ENCODE measurements around the gene KIAA0825.
A peak's percentile ranks its signal among the peaks of the same experiment; 100 is the strongest.

The KIAA0825 gene

DNA sequence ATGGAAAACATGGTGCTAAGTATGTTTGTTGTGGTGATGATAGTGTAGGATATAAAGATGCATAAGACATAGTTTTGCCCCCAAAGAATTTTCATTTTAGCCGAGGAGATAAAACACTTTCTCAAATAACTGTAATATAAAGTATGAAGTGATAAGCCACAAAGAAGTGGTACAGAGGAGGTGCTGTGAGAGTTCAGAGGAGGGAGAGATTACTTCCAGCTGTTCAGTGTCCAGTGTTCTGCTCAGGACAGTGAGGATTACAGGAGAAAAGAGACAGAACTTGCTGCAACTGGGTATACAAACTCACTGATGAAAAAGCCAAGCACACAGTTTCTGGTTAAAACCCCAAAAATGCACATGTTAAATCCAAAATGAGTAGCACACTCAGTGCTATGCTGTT is 309.3 kb downstream of the KIAA0825 start:
- DNase-seq, result no peak

- no peak for DNase-seq
These were observed 310.0 kb downstream of the KIAA0825 start for GRCh38 chr5:94308442-94308841.

GRCh38 chr5:94304146-94304545 is 314.3 kb downstream of the KIAA0825 start:
- no peak for DNase-seq

- DNase-seq, result no peak
These were observed 329.5 kb downstream of the KIAA0825 start for GRCh38 chr5:94288937-94289336.

DNA sequence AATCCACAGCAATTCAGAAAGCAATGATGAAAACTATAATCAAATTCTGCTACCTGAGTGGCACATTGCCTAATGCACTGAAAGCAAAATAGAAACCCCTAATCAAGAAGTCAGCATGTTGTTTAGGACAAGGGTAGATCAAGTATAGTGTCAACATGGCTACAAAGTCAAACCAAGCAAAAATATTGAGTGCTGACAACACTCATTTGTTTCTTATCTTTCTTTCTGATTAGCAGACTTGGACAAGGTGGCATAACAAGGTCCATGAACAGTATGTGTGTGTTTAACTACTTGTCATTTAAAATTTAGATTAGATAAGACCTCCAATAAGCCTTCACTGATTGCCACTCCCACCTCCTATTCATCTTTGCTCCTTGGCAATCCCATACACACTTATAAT is 332.4 kb downstream of the KIAA0825 start:
- DNase-seq, result no peak

GRCh38 chr5:94283093-94283492 is 335.3 kb downstream of the KIAA0825 start:
- no peak for DNase-seq

DNA sequence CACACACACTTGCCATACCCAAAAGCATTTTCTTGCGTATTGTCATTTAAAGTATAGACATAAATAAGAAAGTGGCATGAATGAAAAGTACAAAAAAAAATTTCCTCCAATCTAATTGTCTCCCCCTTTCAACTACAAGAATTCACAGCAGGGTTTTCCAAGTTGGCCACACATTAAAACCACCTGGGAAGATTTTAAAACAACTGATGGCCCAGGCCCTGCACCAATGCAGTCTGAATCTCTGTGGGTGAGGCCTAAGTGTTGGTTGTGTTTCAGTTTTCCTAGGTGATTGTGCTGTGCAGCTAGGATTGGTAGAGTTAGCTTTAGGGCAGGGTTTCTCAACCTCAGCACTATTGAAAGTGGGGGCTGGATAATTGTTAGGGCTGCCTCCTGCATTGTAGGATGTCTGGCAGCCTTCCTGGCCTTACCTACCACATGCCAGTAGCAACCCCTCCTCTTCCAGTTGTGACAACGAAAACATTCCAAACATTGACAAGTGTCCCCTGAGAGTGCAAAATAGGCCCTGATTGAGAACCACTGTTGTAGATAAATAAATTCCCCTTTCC is 337.1 kb downstream of the KIAA0825 start:
- DNase-seq, result no peak

DNA sequence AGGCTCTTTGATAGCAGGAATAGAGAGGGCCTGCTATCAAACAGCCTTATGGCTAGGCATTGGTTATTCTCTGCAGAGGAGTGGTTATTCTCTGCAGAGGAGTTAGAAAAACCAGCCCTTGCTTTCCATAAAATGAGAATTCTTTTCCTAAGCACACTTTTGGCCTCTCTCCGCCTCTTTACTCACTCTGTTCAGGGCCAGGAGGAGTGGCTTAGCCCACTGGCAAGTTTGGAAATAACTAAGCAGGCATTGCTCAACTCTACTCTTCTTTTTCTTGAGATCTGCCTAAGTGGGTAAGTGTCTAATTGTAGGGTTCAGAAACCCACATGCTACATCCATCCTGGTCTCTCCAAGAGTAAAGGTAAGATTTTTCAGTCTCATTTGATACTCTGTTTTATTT is 341.7 kb downstream of the KIAA0825 start:
- DNase-seq, result no peak

GRCh38 chr5:94276048-94276447 is 342.4 kb downstream of the KIAA0825 start:
- DNase-seq, result no peak

DNA sequence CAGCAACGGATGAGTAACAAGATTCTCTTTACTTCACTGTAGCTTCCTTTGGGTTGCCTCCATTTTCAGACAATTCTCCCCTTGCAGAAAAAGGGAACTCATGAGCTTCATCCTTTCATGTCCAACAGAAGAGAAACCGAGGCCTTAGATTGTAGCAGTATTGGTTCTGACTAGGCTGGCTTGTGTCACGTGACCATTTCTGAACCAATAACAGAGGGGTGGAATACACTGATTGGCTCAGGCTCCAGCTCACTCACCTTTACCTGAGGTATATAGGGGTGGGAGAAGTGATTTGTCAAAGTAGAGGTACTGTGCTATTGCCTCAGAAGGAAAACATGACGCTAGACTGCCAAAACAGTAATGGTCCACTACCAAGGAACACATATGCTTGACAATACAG is 343.7 kb downstream of the KIAA0825 start:
- DNase-seq, result no peak

DNA sequence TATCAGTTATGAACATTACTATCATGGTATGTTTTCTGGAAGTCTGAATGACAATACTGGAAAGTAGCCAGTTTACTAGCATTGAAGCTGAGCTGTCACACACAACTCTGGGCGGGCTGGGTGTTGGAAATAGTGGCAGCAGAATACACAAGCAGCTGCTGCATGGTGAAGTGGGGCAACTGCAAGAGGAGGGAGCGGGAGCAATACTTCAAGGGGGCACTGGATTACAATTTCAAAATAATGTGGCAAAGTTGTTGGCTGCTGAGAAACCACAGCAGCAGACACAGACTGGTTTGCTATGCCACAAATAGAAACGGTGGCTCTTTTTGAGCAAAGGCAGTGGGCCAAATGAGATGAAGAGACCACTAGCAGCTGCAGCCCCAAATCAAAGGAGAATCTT is 350.2 kb downstream of the KIAA0825 start:
- no peak for DNase-seq

GRCh38 chr5:94267350-94267899 is 351.0 kb downstream of the KIAA0825 start:
- no peak for DNase-seq

GRCh38 chr5:94266170-94266569 is 352.2 kb downstream of the KIAA0825 start:
- DNase-seq, result no peak

GRCh38 chr5:94263068-94263467 is 355.3 kb downstream of the KIAA0825 start:
- DNase-seq, result no peak

DNA sequence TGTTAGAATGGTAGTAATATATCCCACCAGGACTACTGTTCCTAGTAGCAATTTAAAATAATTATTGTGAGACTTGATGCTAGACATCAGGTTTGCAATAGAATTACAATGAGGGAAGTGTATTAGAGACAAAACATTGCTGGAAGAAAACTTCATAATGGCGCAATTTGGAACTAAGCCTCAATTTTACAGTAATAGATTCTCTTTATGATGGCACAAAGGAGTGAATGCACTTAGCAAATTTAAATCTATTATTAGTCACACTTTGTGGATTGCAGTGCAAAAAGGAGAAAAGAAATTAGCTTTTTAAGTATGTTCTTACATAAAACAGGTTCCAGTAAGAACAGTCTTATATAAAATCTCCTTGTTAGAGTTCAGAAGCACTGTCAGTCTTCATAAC is 358.3 kb downstream of the KIAA0825 start:
- DNase-seq, result no peak

DNA sequence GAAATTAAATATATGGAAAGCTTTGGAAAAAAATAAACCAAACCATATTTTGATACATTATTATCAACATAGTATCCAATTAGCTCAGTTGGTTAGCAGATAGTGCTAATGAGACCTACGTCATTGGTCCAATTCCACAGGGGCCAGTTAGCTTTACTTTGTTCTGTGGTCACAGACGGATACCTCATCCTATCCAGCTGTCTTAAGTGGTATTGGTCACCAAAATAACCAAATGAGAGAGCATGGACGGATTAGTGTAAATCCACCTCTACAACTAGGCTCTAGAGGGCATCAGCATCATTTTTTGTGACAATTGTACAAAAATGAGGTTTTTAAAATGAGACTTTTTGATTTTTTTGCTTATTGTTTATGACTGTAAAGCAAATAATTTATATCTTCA is 364.2 kb downstream of the KIAA0825 start:
- DNase-seq, result no peak

GRCh38 chr5:94250985-94251384 is 367.4 kb downstream of the KIAA0825 start:
- DNase-seq, result no peak

DNA sequence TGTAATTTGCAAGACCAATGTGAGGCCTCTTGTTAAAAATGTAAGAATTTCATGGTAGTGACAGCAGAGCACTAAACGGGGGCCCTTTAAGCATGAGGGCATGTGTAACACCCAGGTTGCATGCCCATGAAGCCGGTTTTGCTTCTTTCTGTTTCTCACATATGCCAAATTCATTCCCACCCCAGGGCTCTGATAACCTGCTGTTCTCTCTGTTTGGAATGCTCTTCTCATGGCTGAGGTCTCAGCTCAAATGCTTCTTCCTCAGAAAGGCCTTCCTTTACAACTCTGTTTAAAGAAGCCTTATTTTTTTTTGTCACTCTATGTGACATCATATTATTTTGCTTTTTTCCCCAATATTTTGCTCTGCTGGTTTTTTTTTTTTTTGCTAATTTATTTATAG is 369.0 kb downstream of the KIAA0825 start:
- DNase-seq, result no peak

DNA sequence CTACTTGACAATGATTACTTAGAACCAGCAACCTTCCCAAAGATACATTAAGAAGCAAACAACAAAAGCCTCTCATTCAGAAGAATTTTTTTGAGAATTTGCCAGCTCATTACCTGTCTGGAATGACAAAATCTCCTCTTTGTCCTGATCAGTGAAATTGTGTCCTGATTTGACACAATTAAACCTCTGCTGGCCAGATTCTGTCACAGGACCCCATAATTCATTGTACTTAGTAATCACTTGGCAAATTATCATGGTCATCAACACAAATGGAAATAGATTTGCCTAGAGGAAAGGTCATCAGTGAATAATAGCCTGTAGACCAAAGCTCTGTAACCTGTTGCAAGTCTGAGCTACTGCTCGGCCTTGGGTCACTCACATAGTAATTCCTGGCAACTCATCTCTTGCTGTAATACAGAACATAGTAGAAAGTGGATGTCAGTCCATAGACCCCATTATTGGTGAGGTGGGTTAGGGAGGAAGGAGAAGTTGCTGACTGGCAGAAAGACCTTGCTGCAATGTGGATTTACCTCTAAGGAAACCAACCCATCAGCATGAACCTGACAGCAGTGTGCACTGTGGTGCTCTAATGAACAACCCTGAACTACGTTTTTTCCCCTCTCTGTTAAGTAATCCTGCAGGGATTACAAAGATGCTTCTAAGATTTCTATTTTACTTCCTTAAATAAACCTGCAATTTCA is 370.1 kb downstream of the KIAA0825 start:
- DNase-seq, result no peak

DNA sequence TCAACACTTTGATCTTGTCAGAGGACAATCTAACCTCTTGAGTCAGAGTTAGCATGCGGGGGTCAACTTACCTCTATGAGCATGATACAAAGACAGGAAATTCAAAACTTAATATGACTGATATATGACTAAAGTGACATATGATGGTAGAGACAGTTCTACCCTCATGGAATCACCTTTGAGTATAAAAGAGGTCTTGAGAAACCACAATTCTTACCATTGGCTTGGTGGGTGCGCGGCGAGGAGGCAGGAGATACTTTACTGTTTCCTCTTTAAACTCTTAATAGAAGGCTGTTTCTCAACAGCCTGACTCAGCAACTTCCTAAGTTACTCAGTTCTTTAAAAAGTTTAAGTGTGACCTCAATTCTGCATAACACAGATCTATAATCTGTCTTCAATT is 372.8 kb downstream of the KIAA0825 start:
- DNase-seq, result peak; percentile 36

DNA sequence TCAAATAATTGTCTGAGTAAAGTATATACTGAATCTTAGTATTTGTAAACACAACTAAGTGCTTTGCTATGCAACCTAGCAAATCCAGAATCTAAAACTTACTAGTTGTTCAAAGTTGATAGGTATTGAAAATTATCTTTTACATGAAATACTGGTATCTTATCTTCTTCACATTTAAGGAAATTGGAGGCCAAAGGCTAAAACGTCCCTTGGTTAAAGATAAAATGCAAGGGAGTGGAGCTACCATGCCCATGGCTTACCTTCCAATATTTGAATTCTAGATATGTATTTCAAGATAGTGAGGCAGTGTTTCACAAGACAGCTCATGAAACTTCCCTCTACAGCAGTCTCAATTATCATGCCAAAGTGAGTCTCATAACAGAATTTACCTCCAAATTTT is 373.5 kb downstream of the KIAA0825 start:
- DNase-seq, result no peak

DNA sequence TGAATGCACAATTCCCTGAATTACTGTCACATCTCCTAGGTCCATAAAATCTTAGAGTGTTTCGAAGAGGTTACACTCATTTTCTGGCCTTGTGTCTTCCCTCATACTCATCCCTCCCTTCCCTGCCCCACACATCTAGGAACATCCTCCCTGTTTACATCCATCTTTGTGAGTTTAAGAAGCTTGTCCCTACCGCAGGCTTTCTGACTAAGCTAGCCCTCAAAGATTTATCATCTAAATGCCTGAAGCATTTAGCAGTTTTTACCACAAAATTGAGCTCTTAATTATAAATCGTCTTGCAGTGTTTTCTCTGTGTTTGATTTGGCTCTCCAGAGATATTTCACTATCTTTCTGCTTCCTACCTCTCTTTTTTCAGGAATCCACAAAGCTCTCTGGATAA is 374.8 kb downstream of the KIAA0825 start:
- no peak for DNase-seq

GRCh38 chr5:94240993-94241651 is 377.3 kb downstream of the KIAA0825 start:
- DNase-seq, result no peak

DNA sequence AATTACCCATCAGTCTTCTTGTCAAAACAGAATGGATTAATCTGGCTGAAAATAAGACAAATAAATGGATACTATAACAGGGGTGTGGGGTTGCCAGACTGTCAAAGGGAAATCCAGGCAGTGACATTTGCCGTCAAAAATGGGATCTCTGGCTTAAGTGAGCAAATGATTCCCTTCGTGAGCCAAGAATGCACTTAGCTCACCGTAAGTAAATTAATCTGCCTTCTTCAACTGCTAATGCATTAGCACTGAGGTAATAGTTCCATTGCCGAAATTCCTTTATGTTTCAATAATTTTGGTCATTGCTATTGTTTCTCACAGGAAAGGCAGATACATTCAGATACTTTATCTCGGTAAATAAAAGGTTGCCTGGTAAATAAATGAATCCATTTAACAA is 377.8 kb downstream of the KIAA0825 start:
- DNase-seq, result no peak

Measured in GDM1 (cell line).